ENCODE measurements around the gene TTLL11. TPM values are rescaled to one million over a fixed set of nuclear protein-coding genes. Genes with fewer than 3 reads are reported as not detected.

The TTLL11 gene
- polyA plus RNA-seq, 1 of the 3 experiments (the other 2 are of a cell fraction) = 6.8 TPM

DNA sequence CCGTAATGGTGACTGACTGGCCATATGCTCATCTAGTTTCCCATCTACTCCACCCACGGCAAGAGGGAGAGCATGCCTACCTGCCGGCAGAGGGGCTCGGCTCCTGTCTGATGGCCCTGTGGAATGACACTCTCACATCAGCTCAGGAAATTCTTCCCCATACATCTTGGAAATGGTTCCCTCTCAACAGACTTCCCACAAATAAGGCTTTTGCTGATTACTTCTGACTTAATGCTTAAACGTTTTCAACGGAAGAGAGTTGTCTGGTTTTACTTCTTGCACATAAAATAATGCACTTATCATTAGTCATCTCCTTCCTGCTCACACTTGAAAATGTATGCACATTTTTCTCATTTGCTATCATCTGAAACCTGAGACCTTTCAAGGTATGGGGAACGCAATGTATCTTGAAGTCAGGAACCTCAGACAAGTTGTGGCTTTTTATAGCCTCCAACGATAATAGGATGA is 129.5 kb downstream of the TTLL11 start (continued):
- TF ChIP-seq JUND (IDR thresholded peaks at IDR 0.05) (peak; percentile 84), CHD2 (IDR thresholded peaks at IDR 0.05; ENCODE audit: low read length, partially characterized antibody) (no peak), RFX5 (IDR thresholded peaks at IDR 0.05; ENCODE audit: low read length) (no peak), MXI1 (IDR thresholded peaks at IDR 0.05; ENCODE audit: low read depth, low read length) (no peak), RXRA (IDR thresholded peaks at IDR 0.05; ENCODE audit: borderline replicate concordance, low read depth) (peak; percentile 63; the same call in 1 of the 2 replicates), NFIC (IDR thresholded peaks at IDR 0.05; ENCODE audit: borderline replicate concordance) (peak; percentile 64), YY1 (IDR thresholded peaks at IDR 0.05; ENCODE audit: low read depth) (peak; percentile 21; the same call in 1 of the 2 replicates), TEAD4 (IDR thresholded peaks at IDR 0.05; ENCODE audit: borderline replicate concordance, insufficient read depth) (peak; percentile 67)
- TF ChIP-seq, protein P1, sequence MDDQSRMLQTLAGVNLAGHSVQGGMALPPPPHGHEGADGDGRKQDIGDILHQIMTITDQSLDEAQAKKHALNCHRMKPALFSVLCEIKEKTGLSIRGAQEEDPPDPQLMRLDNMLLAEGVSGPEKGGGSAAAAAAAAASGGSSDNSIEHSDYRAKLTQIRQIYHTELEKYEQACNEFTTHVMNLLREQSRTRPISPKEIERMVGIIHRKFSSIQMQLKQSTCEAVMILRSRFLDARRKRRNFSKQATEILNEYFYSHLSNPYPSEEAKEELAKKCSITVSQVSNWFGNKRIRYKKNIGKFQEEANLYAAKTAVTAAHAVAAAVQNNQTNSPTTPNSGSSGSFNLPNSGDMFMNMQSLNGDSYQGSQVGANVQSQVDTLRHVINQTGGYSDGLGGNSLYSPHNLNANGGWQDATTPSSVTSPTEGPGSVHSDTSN (IDR thresholded peaks at IDR 0.05) = peak; percentile 89
- TF ChIP-seq, protein P2, sequence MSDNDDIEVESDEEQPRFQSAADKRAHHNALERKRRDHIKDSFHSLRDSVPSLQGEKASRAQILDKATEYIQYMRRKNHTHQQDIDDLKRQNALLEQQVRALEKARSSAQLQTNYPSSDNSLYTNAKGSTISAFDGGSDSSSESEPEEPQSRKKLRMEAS (IDR thresholded peaks at IDR 0.05; ENCODE audit: low read depth) = peak; percentile 61

DNA sequence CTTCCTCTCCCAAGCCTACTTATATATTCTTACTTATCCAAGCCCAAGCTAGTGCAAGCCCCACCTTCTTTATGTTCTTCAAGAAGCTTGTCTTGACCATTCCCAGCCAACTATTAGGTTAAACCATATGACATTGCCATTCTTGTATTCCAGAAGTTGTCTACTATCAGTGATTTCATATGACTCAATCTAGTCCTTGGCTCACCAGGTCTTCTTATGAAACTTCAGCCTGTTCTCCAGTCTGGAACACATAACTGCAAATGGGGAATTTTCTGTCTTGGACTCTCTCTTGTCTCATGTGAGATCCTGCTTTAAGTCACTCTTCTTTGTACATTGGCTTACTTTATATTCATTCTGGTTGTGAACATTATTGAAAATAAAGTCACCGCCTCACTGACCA is 130.7 kb downstream of the TTLL11 start:
- H3K4me3 ChIP-seq (ENCODE audit: low read depth in 2 of 2, low read length in 1 of 2) = peak overlapping the region; percentile 37 to 56; a peak in 3 of 4 replicates
- H3K9ac ChIP-seq = peak overlapping the region; percentile 65; the same call in 1 of the 2 replicates
- H3K36me3 ChIP-seq (replicated peaks in 1 of 2; ENCODE audit: control insufficient read depth in 1 of 2, insufficient read depth in 2 of 2, low read length in 1 of 2) = no peaks in the 10 kb centered on the region
- 96% methylated on average over 1 of the region's 1 CpG for WGBS (ENCODE audit: low lambda C conversion rate)
- H3K4me2 ChIP-seq = peak overlapping the region; percentile 77
- TF ChIP-seq YY1 (IDR thresholded peaks at IDR 0.05; ENCODE audit: low read depth) = no peak
- TF ChIP-seq, protein P2 (IDR thresholded peaks at IDR 0.05; ENCODE audit: low read depth) = 0 out of 2 replicates have a peak, but pooled peaks have one; percentile 6
- ChIA-PET CTCF (interaction anchor here (0.9 to 1.2 kb wide), 2 partner anchors 267 to 341 kb away, joined by 3 read pairs; no protein-coding TSS in a partner anchor), POLR2A (no interaction called here)
- H3F3A ChIP-seq (replicated peaks; ENCODE audit: insufficient read depth) = peaks cover 16% of the 10 kb centered on the region
- H3K4me1 ChIP-seq (ENCODE audit: control insufficient read depth in 1 of 2, insufficient read depth in 2 of 2, low read depth in 1 of 2, low read length in 1 of 2) = peaks cover 0 to 8% of the 10 kb centered on the region in 2 experiments; a peak in 1 of 4 replicates
- H3K27ac ChIP-seq (ENCODE audit: low read depth in 2 of 2, low read length in 1 of 2) = peak overlapping the region in 1 of 2 experiments; percentile 88; a peak in 2 of 4 replicates
- DNase-seq = no peak
- no peaks in the 10 kb centered on the region for H3K9me2 ChIP-seq
- H3K9me3 ChIP-seq = no peaks in the 10 kb centered on the region
- peaks cover 60% of the 10 kb centered on the region for H3K79me2 ChIP-seq (ENCODE audit: insufficient read depth)
- no peaks in the 10 kb centered on the region for H4K20me1 ChIP-seq (ENCODE audit: insufficient read depth)
- H2AFZ ChIP-seq (ENCODE audit: low read depth) = no peak overlapping the region
- H3K27me3 ChIP-seq (ENCODE audit: insufficient read depth) = no peaks in the 10 kb centered on the region

DNA sequence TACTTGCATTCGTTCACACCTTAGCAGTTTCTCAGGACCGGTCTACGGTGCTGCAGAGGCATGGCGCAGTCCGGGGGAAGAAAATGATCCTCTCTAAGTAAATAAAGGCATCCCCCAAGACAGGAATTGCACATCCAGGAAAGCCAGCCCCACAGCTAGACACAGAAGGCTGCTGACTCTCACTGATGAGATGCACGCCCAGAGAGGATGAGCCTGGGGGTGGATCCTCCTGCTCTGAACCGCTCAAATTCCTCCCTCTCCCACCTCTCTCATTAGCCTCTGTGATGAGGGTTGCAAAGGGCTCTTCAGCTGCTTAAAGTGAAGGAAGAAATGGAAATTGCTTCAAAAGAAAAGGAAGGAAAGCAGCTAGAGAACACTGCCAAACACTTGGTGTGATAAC is 132.4 kb downstream of the TTLL11 start:
- peaks cover 16% of the 10 kb centered on the region for H3F3A ChIP-seq (replicated peaks; ENCODE audit: insufficient read depth)
- 91% methylated on average over 7 of the region's 7 CpGs for WGBS (ENCODE audit: low lambda C conversion rate)
- H3K36me3 ChIP-seq (replicated peaks in 1 of 2; ENCODE audit: control insufficient read depth in 1 of 2, insufficient read depth in 2 of 2, low read length in 1 of 2) = no peaks in the 10 kb centered on the region
- H3K27ac ChIP-seq (ENCODE audit: low read depth in 2 of 2, low read length in 1 of 2) = peak overlapping the region in 1 of 2 experiments; percentile 26; a peak in 1 of 4 replicates
- H4K20me1 ChIP-seq (ENCODE audit: insufficient read depth) = no peaks in the 10 kb centered on the region
- H3K9me2 ChIP-seq = no peaks in the 10 kb centered on the region
- no peak overlapping the region for H2AFZ ChIP-seq (ENCODE audit: low read depth)
- ChIA-PET CTCF (no interaction called here), POLR2A (no interaction called here)
- H3K4me1 ChIP-seq (ENCODE audit: control insufficient read depth in 1 of 2, insufficient read depth in 2 of 2, low read depth in 1 of 2, low read length in 1 of 2) = peaks cover under 1 to 8% of the 10 kb centered on the region in 2 experiments; a peak in 2 of 4 replicates
- H3K9ac ChIP-seq = no peak overlapping the region
- no peaks in the 10 kb centered on the region for H3K9me3 ChIP-seq
- H3K27me3 ChIP-seq (ENCODE audit: insufficient read depth) = no peaks in the 10 kb centered on the region
- peak overlapping the region; percentile 77 for H3K4me2 ChIP-seq
- H3K4me3 ChIP-seq (ENCODE audit: low read depth in 2 of 2, low read length in 1 of 2) = no peak overlapping the region
- H3K79me2 ChIP-seq (ENCODE audit: insufficient read depth) = peaks cover 66% of the 10 kb centered on the region
- DNase-seq = no peak
- TF ChIP-seq EZH2phosphoT487 (IDR thresholded peaks at IDR 0.05; ENCODE audit: borderline replicate concordance, low read depth) = no peak
- TF ChIP-seq, protein P2 (IDR thresholded peaks at IDR 0.05; ENCODE audit: low read depth) = no peak
- no peak for TF ChIP-seq MXI1 (IDR thresholded peaks at IDR 0.05; ENCODE audit: low read depth, low read length)
- no peak for TF ChIP-seq FOSL2 (IDR thresholded peaks at IDR 0.05; ENCODE audit: borderline replicate concordance, low read depth)
- TF ChIP-seq NFIC (IDR thresholded peaks at IDR 0.05; ENCODE audit: borderline replicate concordance) = no peak
- TF ChIP-seq FOXJ3 (CRISPR knock-in tag; IDR thresholded peaks at IDR 0.05) = no peak
- TF ChIP-seq, protein P3, sequence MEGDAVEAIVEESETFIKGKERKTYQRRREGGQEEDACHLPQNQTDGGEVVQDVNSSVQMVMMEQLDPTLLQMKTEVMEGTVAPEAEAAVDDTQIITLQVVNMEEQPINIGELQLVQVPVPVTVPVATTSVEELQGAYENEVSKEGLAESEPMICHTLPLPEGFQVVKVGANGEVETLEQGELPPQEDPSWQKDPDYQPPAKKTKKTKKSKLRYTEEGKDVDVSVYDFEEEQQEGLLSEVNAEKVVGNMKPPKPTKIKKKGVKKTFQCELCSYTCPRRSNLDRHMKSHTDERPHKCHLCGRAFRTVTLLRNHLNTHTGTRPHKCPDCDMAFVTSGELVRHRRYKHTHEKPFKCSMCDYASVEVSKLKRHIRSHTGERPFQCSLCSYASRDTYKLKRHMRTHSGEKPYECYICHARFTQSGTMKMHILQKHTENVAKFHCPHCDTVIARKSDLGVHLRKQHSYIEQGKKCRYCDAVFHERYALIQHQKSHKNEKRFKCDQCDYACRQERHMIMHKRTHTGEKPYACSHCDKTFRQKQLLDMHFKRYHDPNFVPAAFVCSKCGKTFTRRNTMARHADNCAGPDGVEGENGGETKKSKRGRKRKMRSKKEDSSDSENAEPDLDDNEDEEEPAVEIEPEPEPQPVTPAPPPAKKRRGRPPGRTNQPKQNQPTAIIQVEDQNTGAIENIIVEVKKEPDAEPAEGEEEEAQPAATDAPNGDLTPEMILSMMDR (IDR thresholded peaks at IDR 0.05) = no peak
- TF ChIP-seq SIN3A (IDR thresholded peaks at IDR 0.05; ENCODE audit: borderline replicate concordance, low read depth, low read length) = no peak
- TF ChIP-seq RAD21 (IDR thresholded peaks at IDR 0.05; ENCODE audit: low read length) = no peak
- no peak for TF ChIP-seq TEAD4 (IDR thresholded peaks at IDR 0.05; ENCODE audit: borderline replicate concordance, insufficient read depth)
- TF ChIP-seq POLR2AphosphoS5 (IDR thresholded peaks at IDR 0.05; ENCODE audit: low read depth, low read length) = no peak
- TF ChIP-seq, protein P4, sequence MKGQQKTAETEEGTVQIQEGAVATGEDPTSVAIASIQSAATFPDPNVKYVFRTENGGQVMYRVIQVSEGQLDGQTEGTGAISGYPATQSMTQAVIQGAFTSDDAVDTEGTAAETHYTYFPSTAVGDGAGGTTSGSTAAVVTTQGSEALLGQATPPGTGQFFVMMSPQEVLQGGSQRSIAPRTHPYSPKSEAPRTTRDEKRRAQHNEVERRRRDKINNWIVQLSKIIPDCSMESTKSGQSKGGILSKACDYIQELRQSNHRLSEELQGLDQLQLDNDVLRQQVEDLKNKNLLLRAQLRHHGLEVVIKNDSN (IDR thresholded peaks at IDR 0.05; ENCODE audit: borderline replicate concordance, low read depth) = no peak
- TF ChIP-seq, protein P5, sequence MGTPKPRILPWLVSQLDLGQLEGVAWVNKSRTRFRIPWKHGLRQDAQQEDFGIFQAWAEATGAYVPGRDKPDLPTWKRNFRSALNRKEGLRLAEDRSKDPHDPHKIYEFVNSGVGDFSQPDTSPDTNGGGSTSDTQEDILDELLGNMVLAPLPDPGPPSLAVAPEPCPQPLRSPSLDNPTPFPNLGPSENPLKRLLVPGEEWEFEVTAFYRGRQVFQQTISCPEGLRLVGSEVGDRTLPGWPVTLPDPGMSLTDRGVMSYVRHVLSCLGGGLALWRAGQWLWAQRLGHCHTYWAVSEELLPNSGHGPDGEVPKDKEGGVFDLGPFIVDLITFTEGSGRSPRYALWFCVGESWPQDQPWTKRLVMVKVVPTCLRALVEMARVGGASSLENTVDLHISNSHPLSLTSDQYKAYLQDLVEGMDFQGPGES (IDR thresholded peaks at IDR 0.05; ENCODE audit: low read depth, low read length) = no peak

All from SK-N-SH (cell line).